HG03064 (cell line): ENCODE data around the gene RWDD2A.

ENCODE experiments used
- ATAC-seq: cut with Tn5 transposase; IDR thresholded peaks from one replicate; pipeline ENCODE4 v1.9.1; 2021; ENCODE audit warnings: low read depth; ENCODE audit not compliant: unreplicated experiment

The RWDD2A gene

GRCh38 chr6:83198486-83199172 lies 5.5 kb downstream of the RWDD2A start:
- no peak for ATAC-seq

DNA sequence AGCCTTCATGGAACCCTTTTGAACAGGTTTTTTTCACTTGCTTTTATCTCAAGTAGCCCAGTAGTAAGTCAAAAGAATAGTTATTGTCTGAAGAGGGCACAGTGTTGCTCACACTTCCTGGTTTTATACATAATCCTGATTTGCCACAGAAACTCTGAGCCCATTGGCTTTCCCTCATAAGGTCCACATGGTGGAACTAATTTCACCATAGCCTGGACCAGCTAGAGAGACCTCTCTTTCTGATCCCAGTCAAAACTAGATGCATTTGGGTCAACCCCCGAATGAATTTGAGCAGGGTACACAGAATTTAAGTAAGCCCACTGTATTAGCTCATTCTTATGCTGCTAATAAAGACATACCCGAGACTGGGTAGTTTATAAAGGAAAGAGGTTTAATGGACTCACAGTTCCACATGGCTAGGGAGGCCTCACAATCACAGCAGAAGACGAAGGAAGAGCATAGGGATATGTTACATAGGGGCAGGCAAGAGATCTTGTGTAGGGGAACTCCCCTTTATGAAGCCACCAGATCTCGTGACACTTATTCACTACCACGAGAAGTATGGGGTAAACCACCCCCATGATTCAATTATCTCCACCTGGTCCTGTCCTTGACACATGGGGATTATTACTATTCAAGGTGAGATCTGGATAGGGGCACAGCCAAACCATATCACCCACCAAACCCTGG lies 6.2 kb downstream of the RWDD2A start:
- ATAC-seq, result no peak

DNA sequence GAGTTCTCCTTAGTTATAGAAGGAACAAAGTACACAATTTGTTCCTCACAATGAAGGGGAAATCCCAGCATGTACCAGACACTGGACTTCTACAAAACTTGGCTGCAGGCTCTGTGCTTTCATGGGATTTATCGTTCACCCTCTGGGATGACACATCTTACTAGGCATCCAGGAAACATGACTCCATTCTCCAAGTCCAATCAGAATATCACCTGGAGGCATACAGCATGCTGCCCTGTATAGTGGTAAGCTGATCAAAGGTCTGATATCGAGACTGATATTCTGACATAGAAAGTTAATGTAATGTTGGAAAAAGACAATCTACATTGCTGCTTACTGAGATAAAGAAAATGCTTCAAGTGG lies 6.7 kb downstream of the RWDD2A start:
- ATAC-seq, result no peak

- no peak for ATAC-seq
These were observed 8.9 kb downstream of the RWDD2A start for GRCh38 chr6:83202031-83202430.

DNA sequence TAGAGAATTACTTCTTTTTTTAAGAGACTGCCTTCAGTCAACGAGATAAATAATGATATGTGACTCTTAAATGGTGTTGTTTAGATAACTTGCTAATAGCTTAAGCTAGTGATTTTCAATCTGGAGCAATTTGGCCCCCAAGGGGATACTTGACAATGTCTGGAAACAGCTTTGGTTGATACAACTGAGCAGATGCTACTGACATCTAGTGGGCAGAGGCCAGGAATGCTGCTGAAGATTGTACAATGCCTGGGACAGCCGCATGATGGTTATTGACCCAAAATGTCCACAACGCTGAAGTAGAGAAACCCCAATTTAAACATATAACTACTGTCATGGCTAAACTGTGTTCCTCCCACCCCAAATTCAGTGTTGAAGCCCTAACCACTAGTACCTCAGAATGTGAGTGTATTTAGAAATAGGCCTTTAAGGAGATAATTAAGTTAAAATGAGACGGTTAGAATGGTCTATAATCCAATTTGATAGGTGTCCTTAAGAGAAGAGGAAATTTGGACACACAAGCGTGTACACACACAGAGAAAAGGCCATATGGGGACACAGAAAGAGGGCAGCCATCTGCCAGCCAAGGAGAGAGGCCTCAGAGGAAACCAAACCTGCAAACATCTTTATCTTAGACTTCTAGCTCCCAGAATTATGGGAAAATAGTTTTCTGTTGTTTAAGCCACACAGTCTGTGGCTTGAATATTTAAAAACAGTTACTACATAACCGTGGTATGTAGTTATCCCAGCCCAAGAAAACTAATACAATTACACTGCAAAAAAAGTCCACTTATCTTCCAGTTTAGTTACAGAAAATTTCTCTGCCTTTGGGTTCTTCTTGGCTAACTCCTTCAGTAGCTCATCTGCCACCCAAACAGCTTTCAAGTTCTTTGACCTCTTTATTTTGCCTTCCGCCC lies 22.2 kb downstream of the RWDD2A start:
- peak; percentile 96 for ATAC-seq

GRCh38 chr6:83216806-83217205 lies 23.6 kb downstream of the RWDD2A start:
- ATAC-seq, result no peak

- no peak for ATAC-seq
These were observed 25.5 kb downstream of the RWDD2A start for GRCh38 chr6:83218646-83219045.

- ATAC-seq, result no peak
These were observed 27.0 kb downstream of the RWDD2A start for GRCh38 chr6:83220121-83220520.

GRCh38 chr6:83221276-83221675 lies 28.1 kb downstream of the RWDD2A start:
- ATAC-seq, result no peak

GRCh38 chr6:83221889-83222479 lies 28.8 kb downstream of the RWDD2A start:
- ATAC-seq, result no peak

DNA sequence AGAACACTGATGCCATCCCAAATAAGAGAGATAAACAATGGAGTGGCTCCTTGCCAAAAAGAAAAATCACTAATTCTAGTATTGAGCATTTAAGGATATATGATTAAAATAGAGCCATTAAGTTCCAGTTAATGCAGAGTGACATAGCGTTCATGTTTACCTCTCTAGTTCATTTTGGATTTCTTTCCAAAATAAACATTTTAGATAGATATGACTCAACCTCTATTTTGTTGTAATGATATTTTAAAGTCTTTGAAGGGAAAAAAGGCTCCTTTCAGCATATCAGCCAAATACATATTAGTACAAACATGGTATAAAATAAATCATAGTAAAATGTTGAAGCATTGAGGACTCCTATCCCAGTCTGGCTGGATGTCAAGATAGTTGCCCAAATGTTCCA lies 33.4 kb downstream of the RWDD2A start:
- ATAC-seq, result no peak

- ATAC-seq, result no peak
These were observed 38.0 kb downstream of the RWDD2A start for GRCh38 chr6:83231146-83231545.

DNA sequence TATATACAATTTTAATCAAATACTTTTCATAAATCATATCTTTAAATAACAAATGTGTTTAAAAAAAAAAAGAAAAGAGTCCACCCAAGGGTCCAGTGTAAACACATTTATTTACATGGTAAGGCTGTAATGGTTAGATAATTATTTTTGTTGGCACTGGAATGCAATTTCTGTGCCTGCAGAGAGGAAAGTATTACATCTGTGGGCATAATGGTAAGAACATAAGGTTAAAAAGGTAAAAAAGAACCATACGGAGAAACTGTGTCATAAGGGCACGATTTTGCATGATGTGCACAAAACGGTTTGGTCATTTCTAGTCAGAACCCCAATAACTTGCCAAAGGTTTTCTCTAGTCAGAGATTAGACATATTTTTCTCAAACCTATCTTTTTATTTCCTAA lies 54.3 kb downstream of the RWDD2A start:
- no peak for ATAC-seq
